Measurements from ENCODE around the gene LIMCH1.
"Not testable (repeated sequence)": the region's sequence is repeated elsewhere in the genome, so short reads cannot be mapped to it uniquely, and the experiment has no call there.

LIMCH1 gene

GRCh38 chr4:41727861-41728572 is 190.1 kb downstream of the LIMCH1 start:
- DNase-seq (ENCODE audit: low read depth in 2 of 2), result no peak

GRCh38 chr4:41728573-41728913 is 190.6 kb downstream of the LIMCH1 start:
- no peak for DNase-seq (ENCODE audit: low read depth in 2 of 2)

GRCh38 chr4:41731569-41732126 is 193.7 kb downstream of the LIMCH1 start:
- no peak for DNase-seq (ENCODE audit: low read depth in 2 of 2)

GRCh38 chr4:41734371-41734770 is 196.4 kb downstream of the LIMCH1 start:
- no peak for DNase-seq (ENCODE audit: low read depth in 2 of 2)

GRCh38 chr4:41737491-41737890 is 199.5 kb downstream of the LIMCH1 start:
- not testable (repeated sequence) for DNase-seq (ENCODE audit: low read depth in 2 of 2)

GRCh38 chr4:41741354-41741753 is 203.4 kb downstream of the LIMCH1 start:
- no peak for DNase-seq (ENCODE audit: low read depth in 2 of 2)

GRCh38 chr4:41744572-41745291 is 206.8 kb downstream of the LIMCH1 start:
- no peak for DNase-seq (ENCODE audit: low read depth in 2 of 2)

GRCh38 chr4:41745292-41746024 is 207.5 kb downstream of the LIMCH1 start:
- no peak for DNase-seq (ENCODE audit: low read depth in 2 of 2)

GRCh38 chr4:41746025-41746439 is 208.1 kb downstream of the LIMCH1 start:
- DNase-seq (ENCODE audit: low read depth in 2 of 2), result no peak

- no peak for DNase-seq (ENCODE audit: low read depth in 2 of 2)
These were observed 208.7 kb downstream of the LIMCH1 start for GRCh38 chr4:41746440-41747229.

GRCh38 chr4:41747230-41748055 is 209.5 kb downstream of the LIMCH1 start:
- no peak for DNase-seq (ENCODE audit: low read depth in 2 of 2)

GRCh38 chr4:41748074-41748570 is 210.2 kb downstream of the LIMCH1 start:
- DNase-seq (ENCODE audit: low read depth in 2 of 2), result no peak

- no peak for DNase-seq (ENCODE audit: low read depth in 2 of 2)
These were observed 210.9 kb downstream of the LIMCH1 start, which contains the start of gene PHOX2B for GRCh38 chr4:41748571-41749475. Gene PHOX2B (minus strand): TSS chr4:41748725. CDS start chr4:41748610, 115 bp downstream.

- DNase-seq (ENCODE audit: low read depth in 2 of 2), result no peak
These were observed 211.7 kb downstream of the LIMCH1 start for GRCh38 chr4:41749631-41750039.

Measured in stimulated activated CD8-positive, alpha-beta memory T cell treated with anti-CD3 and anti-CD28 coated beads, Interleukin-7, amount 100 ng/mL, for 4 hours (primary cell).